ENCODE results near the gene RHD. TPM values are rescaled to one million over a fixed set of nuclear protein-coding genes. Genes with fewer than 3 reads are reported as not detected.

RHD gene
- total and polyA plus RNA-seq, 10 of the 15 experiments (the other 5 are each of a cell fraction or from before 2014, with no cell fraction given): 0.02 to 0.34 (median 0.18) TPM; not detected in 6

GRCh38 chr1:25223471-25223870 is 48.8 kb upstream of the RHD start:
- FAIRE-seq (no peak), DNase-seq (ENCODE audit: low read depth, low spot score) (no peak), ATAC-seq (no peak)
- peaks cover 2 to 21% of the 10 kb centered on the region in 2 experiments for H3K36me3 ChIP-seq (ENCODE audit: control insufficient read depth in 2 of 2, insufficient read depth in 2 of 2, low read length in 1 of 2)
- no peak overlapping the region for H3K4me3 ChIP-seq
- no peaks in the 10 kb centered on the region for H4K20me1 ChIP-seq (ENCODE audit: control insufficient read depth, insufficient read depth)
- ChIA-PET POLR2A (no interaction called here), CTCF (interaction anchor here (1.4 kb wide), 1 partner anchor 8 kb away, joined by 4 read pairs; the partner anchor contains the start of gene SYF2), SMC1A (ENCODE audit: uncharacterized antibody, unreplicated experiment) (no interaction called here), RAD21 (ENCODE audit: unreplicated experiment) (no interaction called here)
- TF ChIP-seq ZNF274 (IDR thresholded peaks at IDR 0.05; ENCODE audit: insufficient read depth, insufficient read length) (no peak), IKZF1 (conservative IDR thresholded peaks at IDR 0.05) (no peak), USF1 (IDR thresholded peaks at IDR 0.05; ENCODE audit: borderline replicate concordance, extremely low read length, insufficient read depth, low read depth, low read length) (no peak), ZZZ3 (IDR thresholded peaks at IDR 0.05; ENCODE audit: control insufficient read depth, insufficient read length, low read depth) (no peak), REST (IDR thresholded peaks at IDR 0.05; ENCODE audit: low read depth, low read length) (no peak), FOXK2 (IDR thresholded peaks at IDR 0.05) (no peak), RELB (IDR thresholded peaks at IDR 0.05; ENCODE audit: low read depth) (no peak), FOXM1 (IDR thresholded peaks at IDR 0.05; ENCODE audit: low read depth, low read length) (no peak), CEBPZ (IDR thresholded peaks at IDR 0.05; ENCODE audit: low read depth, low read length) (no peak), JUNB (IDR thresholded peaks at IDR 0.05) (no peak), SMARCA5 (IDR thresholded peaks at IDR 0.05) (no peak), SIN3A (IDR thresholded peaks at IDR 0.05; ENCODE audit: low read depth, low read length) (no peak), BMI1 (IDR thresholded peaks at IDR 0.05; ENCODE audit: borderline replicate concordance) (no peak), KDM1A (IDR thresholded peaks at IDR 0.05; ENCODE audit: borderline replicate concordance) (no peak), ZNF622 (IDR thresholded peaks at IDR 0.05) (no peak), HDGF (IDR thresholded peaks at IDR 0.05) (no peak), ETV6 (conservative IDR thresholded peaks at IDR 0.05 in 1 of 2, IDR thresholded peaks at IDR 0.05 in 1 of 2; ENCODE audit: borderline replicate concordance in 1 of 2, low read depth in 1 of 2) (no peak)
- no peak overlapping the region for H3K9ac ChIP-seq (ENCODE audit: control insufficient read depth, insufficient read depth, low read length)
- in situ Hi-C loops (cut with MboI) (no loop called here), intact Hi-C loops (cut with micrococcal nuclease; ENCODE audit: unreplicated experiment) (no loop called here)
- BruUV-seq (replicated peaks): no TSS peak
- H3K27me3 ChIP-seq (replicated peaks in 1 of 2; ENCODE audit: control insufficient read depth in 2 of 2, insufficient read depth in 2 of 2, low read length in 1 of 2): no peaks in the 10 kb centered on the region
- H3K9me3 ChIP-seq (replicated peaks; ENCODE audit: control insufficient read depth, insufficient read depth, low read length): no peaks in the 10 kb centered on the region
- H2AFZ ChIP-seq (ENCODE audit: control insufficient read depth, low read depth, low read length): no peak overlapping the region
- WGBS (ENCODE audit: insufficient coverage, insufficient replicate concordance, low lambda C conversion rate, missing lambda C conversion rate): 65% methylated on average over 3 of the region's 3 CpGs
- no peak overlapping the region for H3K4me2 ChIP-seq (ENCODE audit: control insufficient read depth, insufficient read depth)
- H3K4me1 ChIP-seq (ENCODE audit: control insufficient read depth, insufficient read depth, low read length): no peaks in the 10 kb centered on the region
- no peaks in the 10 kb centered on the region for H3K79me2 ChIP-seq (ENCODE audit: control insufficient read depth, insufficient read depth, low read length)
- no peak overlapping the region for H3K27ac ChIP-seq (ENCODE audit: control insufficient read depth, insufficient read depth)
